ENCODE data around the gene EIF4A2.

Gene EIF4A2

GRCh38 chr3:186783058-186783730 is at the start of gene EIF4A2:
TSS of gene EIF4A2 (plus strand) at chr3:186783577. CDS start at chr3:186783611, 34 bp downstream.
- peak; percentile 84 for DNase-seq (ENCODE audit: low read depth)

GRCh38 chr3:186742618-186743380 is 40.6 kb upstream of the EIF4A2 start:
- no peak for DNase-seq (ENCODE audit: low read depth)

GRCh38 chr3:186743666-186744065 is 39.7 kb upstream of the EIF4A2 start:
- no peak for DNase-seq (ENCODE audit: low read depth)

GRCh38 chr3:186746008-186746407 is 37.4 kb upstream of the EIF4A2 start:
- DNase-seq (ENCODE audit: low read depth) = no peak

- no peak for DNase-seq (ENCODE audit: low read depth)
These were observed 33.1 kb upstream of the EIF4A2 start for GRCh38 chr3:186750316-186750715.

- DNase-seq (ENCODE audit: low read depth) = no peak
These were observed 31.9 kb upstream of the EIF4A2 start for GRCh38 chr3:186751480-186751879.

GRCh38 chr3:186754006-186754405 is 29.4 kb upstream of the EIF4A2 start:
- no peak for DNase-seq (ENCODE audit: low read depth)

- no peak for DNase-seq (ENCODE audit: low read depth)
These were observed 28.5 kb upstream of the EIF4A2 start for GRCh38 chr3:186754871-186755270.

- no peak for DNase-seq (ENCODE audit: low read depth)
These were observed 26.2 kb upstream of the EIF4A2 start for GRCh38 chr3:186757214-186757613.

- DNase-seq (ENCODE audit: low read depth) = no peak
These were observed 25.6 kb upstream of the EIF4A2 start for GRCh38 chr3:186757686-186758220.

GRCh38 chr3:186759231-186759930 is 24.0 kb upstream of the EIF4A2 start:
- no peak for DNase-seq (ENCODE audit: low read depth)

- DNase-seq (ENCODE audit: low read depth) = no peak
These were observed 23.1 kb upstream of the EIF4A2 start for GRCh38 chr3:186760141-186760833.

- DNase-seq (ENCODE audit: low read depth) = no peak
These were observed 22.4 kb upstream of the EIF4A2 start for GRCh38 chr3:186760897-186761447.

GRCh38 chr3:186772281-186772694 is 11.1 kb upstream of the EIF4A2 start:
- peak; percentile 4 for DNase-seq (ENCODE audit: low read depth)

- DNase-seq (ENCODE audit: low read depth) = peak; percentile 51
These were observed 10.5 kb upstream of the EIF4A2 start for GRCh38 chr3:186772701-186773417.

- DNase-seq (ENCODE audit: low read depth) = no peak
These were observed 7.4 kb upstream of the EIF4A2 start for GRCh38 chr3:186775999-186776398.

- no peak for DNase-seq (ENCODE audit: low read depth)
These were observed 4.2 kb upstream of the EIF4A2 start for GRCh38 chr3:186779204-186779603.

- no peak for DNase-seq (ENCODE audit: low read depth)
These were observed 777 bp upstream of the EIF4A2 start for GRCh38 chr3:186782542-186783057.

GRCh38 chr3:186783731-186784515 is 546 bp downstream of the EIF4A2 start:
- DNase-seq (ENCODE audit: low read depth) = peak; percentile 70
